Endothelial cell of umbilical vein (primary cell): ENCODE results near the gene PRKG1. TPM values are rescaled to one million over a fixed set of nuclear protein-coding genes. Genes with fewer than 3 reads are reported as not detected.

Experiments
- BruUV-seq: library from RNA; stranded (reverse); fragments of 400-500 nt; replicated peaks from 2 replicates; lab custom pipeline; 2021; lab: Mats Ljungman, UMichigan
- CTCF ChIA-PET: fragments of 300-600, 350-600 bp; sonication (Branson Sonifier 250); formaldehyde crosslinking; loops from one replicate; lab custom pipeline; 2021; ENCODE audit warnings: antibody characterized with exemption, inconsistent platforms; lab: Charles Lee
- POLR2A ChIA-PET: fragments of 300-600, 350-600 bp; sonication (Branson Sonifier 250); formaldehyde crosslinking; loops from one replicate; lab custom pipeline; 2021; ENCODE audit warnings: antibody characterized with exemption, inconsistent platforms; lab: Charles Lee
- DNase-seq: peaks from one replicate; pipeline ENCODE4 v3.0.0-alpha.2; 2011; ENCODE audit warnings: low read depth, low spot score
- FAIRE-seq: peaks from 2 replicates; lab custom pipeline; 2011; peaks lifted over from hg19 to GRCh38; lab: Jason Lieb, UNC
- H2AFZ ChIP-seq: 2 replicates; pipeline ENCODE4 v1.6.0; 2012; ENCODE audit warnings: low read depth, low read length, control low read depth, inconsistent platforms
- H3K27ac ChIP-seq: 2 replicates; pipeline ENCODE4 v1.5.1; 2011; ENCODE audit warnings: low read depth, mild to moderate bottlenecking, control low read depth, low read length, moderate library complexity; ENCODE audit not compliant: insufficient read depth
- H3K27me3 ChIP-seq, 2 experiments: 2 replicates each; pipeline versions ENCODE4 v1.6.0 to v1.6.1; 2011; ENCODE audit warnings: low read length in 2 of 2, mixed read lengths in 1 of 2; ENCODE audit not compliant: control insufficient read depth in 2 of 2, insufficient read depth in 2 of 2
- H3K36me3 ChIP-seq, 2 experiments: 2 replicates in 1 of 2; 3 replicates in 1 of 2; pipeline ENCODE4 v1.5.1; 2011; ENCODE audit warnings: low read length in 2 of 2, mild to moderate bottlenecking in 1 of 2, moderate library complexity in 1 of 2; ENCODE audit not compliant: control insufficient read depth in 2 of 2, insufficient read depth in 2 of 2; ENCODE audit errors: extremely low read depth in 1 of 2
- H3K4me1 ChIP-seq: 3 replicates; pipeline ENCODE4 v1.5.1; 2011; ENCODE audit warnings: mild to moderate bottlenecking, low read length; ENCODE audit not compliant: control insufficient read depth, insufficient read depth; ENCODE audit errors: extremely low read depth
- H3K4me2 ChIP-seq: 2 replicates; pipeline ENCODE4 v1.6.1; 2011; ENCODE audit warnings: low read length, control low read depth, mixed read lengths; ENCODE audit not compliant: insufficient read depth
- H3K4me3 ChIP-seq, 3 experiments: fragments of 200-600 bp in 1 of 3; sonication (generic), shearing (Covaris generic) in 1 of 3; replicated peaks in 1 of 3; 2 replicates each; pipeline ENCODE4 v1.5.1; 2011 to 2016; ENCODE audit warnings: control low read depth in 3 of 3, low read length in 3 of 3, mild to moderate bottlenecking in 2 of 3, inconsistent platforms in 1 of 3, low read depth in 1 of 3, moderate library complexity in 1 of 3; ENCODE audit not compliant: insufficient read depth in 1 of 3
- H3K79me2 ChIP-seq: 2 replicates; pipeline ENCODE4 v1.6.0; 2012; ENCODE audit warnings: low read length, inconsistent platforms; ENCODE audit not compliant: control insufficient read depth, insufficient read depth
- H3K9ac ChIP-seq: replicated peaks from 2 replicates; pipeline ENCODE3; 2011; ENCODE audit warnings: low read length, control low read depth; ENCODE audit not compliant: insufficient read depth; ENCODE audit errors: extremely low read depth
- H3K9me1 ChIP-seq: replicated peaks from 3 replicates; pipeline ENCODE4 v1.6.0; 2011; ENCODE audit warnings: mild to moderate bottlenecking, low read length; ENCODE audit not compliant: control insufficient read depth, insufficient read depth; ENCODE audit errors: extremely low read depth
- H3K9me3 ChIP-seq: replicated peaks from 2 replicates; pipeline ENCODE4 v1.5.1; 2012; ENCODE audit warnings: low read length, inconsistent platforms; ENCODE audit not compliant: control insufficient read depth, insufficient read depth
- H4K20me1 ChIP-seq: replicated peaks from 2 replicates; pipeline ENCODE3; 2011; ENCODE audit warnings: mild to moderate bottlenecking, low read length; ENCODE audit not compliant: control insufficient read depth, insufficient read depth; ENCODE audit errors: extremely low read depth
- EZH2 ChIP-seq: IDR thresholded peaks from 2 replicates; pipeline ENCODE4 v1.6.1; 2012; ENCODE audit warnings: borderline replicate concordance, low read depth, mild to moderate bottlenecking, moderate library complexity, low read length, inconsistent platforms; ENCODE audit not compliant: severe bottlenecking
- FOS ChIP-seq: IDR thresholded peaks from 2 replicates; pipeline ENCODE4 v1.6.1; 2011; ENCODE audit warnings: mild to moderate bottlenecking, low read length, moderate library complexity, borderline replicate concordance; ENCODE audit not compliant: insufficient read depth
- GATA2 ChIP-seq: IDR thresholded peaks from 2 replicates; pipeline ENCODE4 v1.7.0; 2011; ENCODE audit warnings: low read depth, mild to moderate bottlenecking, moderate library complexity, mixed read lengths, low read length; ENCODE audit not compliant: insufficient read length, insufficient read depth
- JUN ChIP-seq: IDR thresholded peaks from 2 replicates; pipeline ENCODE4 v1.6.1; 2011; ENCODE audit warnings: borderline replicate concordance, low read depth; ENCODE audit not compliant: insufficient read length, insufficient read depth
- MYC ChIP-seq: IDR thresholded peaks from one replicate; pipeline ENCODE4 v1.6.1; 2011; ENCODE audit warnings: mild to moderate bottlenecking, low read depth, low read length
- POLR2A ChIP-seq: IDR thresholded peaks from 2 replicates; pipeline ENCODE4 v1.6.1; 2012; ENCODE audit warnings: low read depth, mild to moderate bottlenecking, control low read depth, low read length
- POLR2AphosphoS5 ChIP-seq: IDR thresholded peaks from 2 replicates; pipeline ENCODE4 v1.6.1; 2012; ENCODE audit warnings: low read depth, mild to moderate bottlenecking, control low read depth, low read length, moderate library complexity; ENCODE audit not compliant: insufficient read depth
- dilution Hi-C: fragments of 300-500 bp; cut with MboI; formaldehyde crosslinking; loops from one replicate; pipeline ENCODE4 v1.15.0; 2019; ENCODE audit warnings: low sequenced_read_pairs; ENCODE audit not compliant: extremely low pct_ligation_motif_present
- intact Hi-C: fragments of 100-400 bp; cut with micrococcal nuclease; formaldehyde crosslinking; loops from one replicate; pipeline ENCODE4 v1.10.0; 2022
- polyA plus RNA-seq, 4 experiments: library from polyadenylated mRNA; depleted of rRNA in 3 of 4; stranded (reverse) in 3 of 4; unstranded in 1 of 4; fragments of >200 nt; gene quantifications; 2 replicates each; pipeline versions ENCODE4 v1.2.1 to v1.2.3, GENCODE V29; 2011 to 2012; ENCODE audit warnings: missing spikeins in 1 of 4
- total RNA-seq: library from RNA; stranded (reverse); gene quantifications from 2 replicates; pipeline ENCODE4 v1.2.3, GENCODE V29; 2021
- TF ChIP-seq, protein P1 (sequence below), 2 donors: IDR thresholded peaks; 1 replicate in 1 of 2; 2 replicates in 1 of 2; pipeline ENCODE4 v1.5.1; 2011; ENCODE audit warnings: low read length in 2 of 2, mild to moderate bottlenecking in 2 of 2, moderate library complexity in 2 of 2, control low read depth in 1 of 2, inconsistent platforms in 1 of 2, low read depth in 1 of 2; ENCODE audit not compliant: insufficient read depth in 1 of 2; ENCODE audit errors: extremely low read depth in 1 of 2
- TF ChIP-seq, protein P2 (sequence below): IDR thresholded peaks from 2 replicates; pipeline ENCODE4 v1.6.1; 2011; ENCODE audit not compliant: insufficient read depth, insufficient read length

Gene PRKG1
- total and polyA plus RNA-seq, 2 donors (not counting 3 experiments of a cell fraction or from before 2014, with no cell fraction given), result 0.01 to 0.18 TPM

DNA sequence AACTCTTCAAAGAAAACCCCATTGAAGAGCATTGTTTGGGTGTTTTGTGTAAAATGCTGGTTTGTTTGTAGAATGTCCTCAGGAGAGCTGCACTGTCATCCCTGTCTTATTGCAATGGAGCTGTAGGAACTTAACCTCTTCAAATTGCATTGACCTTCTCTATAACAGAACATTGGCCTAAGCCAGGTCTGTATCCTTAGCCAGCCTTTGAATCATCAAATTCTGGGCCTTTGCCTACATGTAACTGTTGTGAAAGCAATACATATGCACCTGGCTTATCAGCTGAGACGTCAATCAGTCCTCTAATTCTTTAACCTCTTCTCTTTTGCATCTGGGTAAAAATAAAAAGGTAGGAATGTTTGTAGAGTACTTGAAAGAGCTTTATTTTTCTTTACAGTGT, 429.1 kb downstream of the PRKG1 start:
- FAIRE-seq (no peak), DNase-seq (no peak)
- no peak for TF ChIP-seq FOS
- no peak for TF ChIP-seq POLR2A
- no peak for TF ChIP-seq JUN
- TF ChIP-seq GATA2, result no peak
- TF ChIP-seq, protein P1, sequence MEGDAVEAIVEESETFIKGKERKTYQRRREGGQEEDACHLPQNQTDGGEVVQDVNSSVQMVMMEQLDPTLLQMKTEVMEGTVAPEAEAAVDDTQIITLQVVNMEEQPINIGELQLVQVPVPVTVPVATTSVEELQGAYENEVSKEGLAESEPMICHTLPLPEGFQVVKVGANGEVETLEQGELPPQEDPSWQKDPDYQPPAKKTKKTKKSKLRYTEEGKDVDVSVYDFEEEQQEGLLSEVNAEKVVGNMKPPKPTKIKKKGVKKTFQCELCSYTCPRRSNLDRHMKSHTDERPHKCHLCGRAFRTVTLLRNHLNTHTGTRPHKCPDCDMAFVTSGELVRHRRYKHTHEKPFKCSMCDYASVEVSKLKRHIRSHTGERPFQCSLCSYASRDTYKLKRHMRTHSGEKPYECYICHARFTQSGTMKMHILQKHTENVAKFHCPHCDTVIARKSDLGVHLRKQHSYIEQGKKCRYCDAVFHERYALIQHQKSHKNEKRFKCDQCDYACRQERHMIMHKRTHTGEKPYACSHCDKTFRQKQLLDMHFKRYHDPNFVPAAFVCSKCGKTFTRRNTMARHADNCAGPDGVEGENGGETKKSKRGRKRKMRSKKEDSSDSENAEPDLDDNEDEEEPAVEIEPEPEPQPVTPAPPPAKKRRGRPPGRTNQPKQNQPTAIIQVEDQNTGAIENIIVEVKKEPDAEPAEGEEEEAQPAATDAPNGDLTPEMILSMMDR (IDR thresholded peaks at IDR 0.05; ENCODE audit: extremely low read depth in 1 of 2, insufficient read depth in 1 of 2, low read depth in 1 of 2, low read length in 2 of 2), result no peak
- TF ChIP-seq MYC, result no peak
- TF ChIP-seq, protein P2, sequence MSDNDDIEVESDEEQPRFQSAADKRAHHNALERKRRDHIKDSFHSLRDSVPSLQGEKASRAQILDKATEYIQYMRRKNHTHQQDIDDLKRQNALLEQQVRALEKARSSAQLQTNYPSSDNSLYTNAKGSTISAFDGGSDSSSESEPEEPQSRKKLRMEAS, result no peak
- TF ChIP-seq POLR2AphosphoS5, result no peak
- TF ChIP-seq EZH2, result no peak
- Histone ChIP-seq H3K4me3 (no peak overlapping the region), H3K4me1 (no peaks in the 10 kb centered on the region), H3K27ac (no peak overlapping the region), H4K20me1 (no peaks in the 10 kb centered on the region), H3K9me3 (no peaks in the 10 kb centered on the region), H3K9ac (no peak overlapping the region), H3K79me2 (no peaks in the 10 kb centered on the region), H3K4me2 (no peak overlapping the region), H3K9me1 (no peaks in the 10 kb centered on the region), H3K36me3 (no peaks in the 10 kb centered on the region), H2AFZ (no peak overlapping the region), H3K27me3 (peaks cover 0 to 4% of the 10 kb centered on the region in 2 experiments)
- BruUV-seq, result no TSS peak
- dilution Hi-C loops (no loop called here), intact Hi-C loops (no loop called here)
- ChIA-PET CTCF (interaction anchor here (1.0 kb wide), 1 partner anchor 13 kb away, joined by 5 read pairs; no protein-coding TSS in a partner anchor), POLR2A (no interaction called here)
